HepG2 (cell line): ENCODE measurements around the gene IDH3G. TPM values are rescaled to one million over a fixed set of nuclear protein-coding genes. Genes with fewer than 3 reads are reported as not detected.

Experiments used
- BCL6 ChIP-seq: IDR thresholded peaks from 2 replicates; pipeline ENCODE4 v1.6.1; 2016; ENCODE audit warnings: missing genetic modification reagents, missing compliant biosample characterization
- HHEX ChIP-seq: IDR thresholded peaks from 2 replicates; pipeline ENCODE4 v1.6.1; 2016; ENCODE audit warnings: control low read depth
- KLF15 ChIP-seq: sonication (generic); formaldehyde crosslinking; IDR thresholded peaks from 2 replicates; pipeline ENCODE4 v1.8.1; 2023; ENCODE audit warnings: borderline replicate concordance, mild to moderate bottlenecking, inconsistent platforms, missing genetic modification reagents, mixed read lengths
- NCOA2 ChIP-seq: sonication (generic); formaldehyde crosslinking; IDR thresholded peaks from 2 replicates; pipeline ENCODE4 v1.8.0; 2022; ENCODE audit warnings: inconsistent platforms
- NR3C1 ChIP-seq: sonication (generic); formaldehyde crosslinking; IDR thresholded peaks from 2 replicates; pipeline ENCODE4 v1.4.0; 2020; ENCODE audit warnings: missing genetic modification reagents
- REXO4 ChIP-seq: sonication (generic); formaldehyde crosslinking; IDR thresholded peaks from 2 replicates; pipeline ENCODE4 v1.8.0; 2022; ENCODE audit warnings: missing genetic modification reagents, mild to moderate bottlenecking, borderline replicate concordance
- RFX5 ChIP-seq: IDR thresholded peaks from 2 replicates; pipeline ENCODE4 v1.6.1; 2011; ENCODE audit warnings: low read depth, low read length, improper control_type of control experiment
- TOE1 ChIP-seq: sonication (generic); formaldehyde crosslinking; IDR thresholded peaks from 2 replicates; pipeline ENCODE4 v1.4.0; 2020; ENCODE audit warnings: mild to moderate bottlenecking, missing genetic modification reagents
- USF2 ChIP-seq, 2 experiments: sonication (generic) in 1 of 2; formaldehyde crosslinking in 1 of 2; IDR thresholded peaks; 2 replicates each; pipeline versions ENCODE4 v1.5.1 to v1.6.1; 2011 to 2020; ENCODE audit warnings: borderline replicate concordance in 1 of 2, low read depth in 1 of 2, low read length in 1 of 2, mild to moderate bottlenecking in 1 of 2, missing genetic modification reagents in 1 of 2, moderate library complexity in 1 of 2
- ZNF562 ChIP-seq: sonication (generic); formaldehyde crosslinking; IDR thresholded peaks from 2 replicates; pipeline ENCODE4 v1.8.0; 2022; ENCODE audit warnings: missing genetic modification reagents, borderline replicate concordance
- ZNF589 ChIP-seq: sonication (generic); formaldehyde crosslinking; conservative IDR thresholded peaks from 2 replicates; pipeline ENCODE4 v1.8.0; 2022; ENCODE audit warnings: mild to moderate bottlenecking, moderate library complexity, missing genetic modification reagents
- ZNF605 ChIP-seq: sonication (generic); formaldehyde crosslinking; IDR thresholded peaks from 2 replicates; pipeline ENCODE4 v1.8.0; 2022; ENCODE audit warnings: mild to moderate bottlenecking, missing genetic modification reagents
- ZNF616 ChIP-seq: sonication (generic); formaldehyde crosslinking; IDR thresholded peaks from 2 replicates; pipeline ENCODE4 v1.5.0; 2020; ENCODE audit warnings: low read depth, mild to moderate bottlenecking, missing genetic modification reagents
- ZNF747 ChIP-seq: sonication (generic); formaldehyde crosslinking; IDR thresholded peaks from 2 replicates; pipeline ENCODE4 v1.8.1; 2023; ENCODE audit warnings: missing genetic modification reagents, mild to moderate bottlenecking, borderline replicate concordance
- ZNF75D ChIP-seq: sonication (generic); formaldehyde crosslinking; IDR thresholded peaks from 2 replicates; pipeline ENCODE4 v1.8.1; 2023; ENCODE audit warnings: missing genetic modification reagents, mild to moderate bottlenecking, borderline replicate concordance
- ZSCAN12 ChIP-seq: sonication (generic); formaldehyde crosslinking; IDR thresholded peaks from 2 replicates; pipeline ENCODE4 v1.9.0; 2021; ENCODE audit warnings: mild to moderate bottlenecking, missing genetic modification reagents
- polyA plus RNA-seq, 8 experiments: library from polyadenylated mRNA; depleted of rRNA in 3 of 8; stranded (reverse) in 7 of 8; unstranded in 1 of 8; fragments of >200 nt; fragmentation: Illumina TruSeq in 4 of 8; extraction: Trizol in 4 of 8; gene quantifications; 2 replicates each; pipeline versions ENCODE4 v1.2.1 to v1.2.3, GENCODE V29; 2011 to 2016; ENCODE audit warnings: low read depth in 4 of 8, missing spikeins in 1 of 8, mixed read lengths in 1 of 8; ENCODE audit not compliant: insufficient read depth in 1 of 8
- total RNA-seq, 5 experiments: library from RNA; depleted of rRNA; stranded (reverse); fragments of >200 nt; fragmentation: Illumina TruSeq; extraction: Trizol; gene quantifications; 2 replicates each; pipeline ENCODE4 v1.2.3, GENCODE V29; 2016; ENCODE audit warnings: low read depth in 1 of 5
- TF ChIP-seq, protein P1 (sequence below): sonication (generic); formaldehyde crosslinking; IDR thresholded peaks from 2 replicates; pipeline ENCODE4 v1.4.0; 2020; ENCODE audit warnings: missing genetic modification reagents, mild to moderate bottlenecking, borderline replicate concordance
- TF ChIP-seq, protein P2 (sequence below): sonication (generic); formaldehyde crosslinking; IDR thresholded peaks from 2 replicates; pipeline ENCODE4 v1.5.1; 2020; ENCODE audit warnings: missing genetic modification reagents, mild to moderate bottlenecking, borderline replicate concordance

IDH3G gene
- total and polyA plus RNA-seq, 2 of the 13 experiments (the other 11 are each of a cell fraction or from before 2014, with no cell fraction given), result 18.7 to 35.5 TPM

DNA sequence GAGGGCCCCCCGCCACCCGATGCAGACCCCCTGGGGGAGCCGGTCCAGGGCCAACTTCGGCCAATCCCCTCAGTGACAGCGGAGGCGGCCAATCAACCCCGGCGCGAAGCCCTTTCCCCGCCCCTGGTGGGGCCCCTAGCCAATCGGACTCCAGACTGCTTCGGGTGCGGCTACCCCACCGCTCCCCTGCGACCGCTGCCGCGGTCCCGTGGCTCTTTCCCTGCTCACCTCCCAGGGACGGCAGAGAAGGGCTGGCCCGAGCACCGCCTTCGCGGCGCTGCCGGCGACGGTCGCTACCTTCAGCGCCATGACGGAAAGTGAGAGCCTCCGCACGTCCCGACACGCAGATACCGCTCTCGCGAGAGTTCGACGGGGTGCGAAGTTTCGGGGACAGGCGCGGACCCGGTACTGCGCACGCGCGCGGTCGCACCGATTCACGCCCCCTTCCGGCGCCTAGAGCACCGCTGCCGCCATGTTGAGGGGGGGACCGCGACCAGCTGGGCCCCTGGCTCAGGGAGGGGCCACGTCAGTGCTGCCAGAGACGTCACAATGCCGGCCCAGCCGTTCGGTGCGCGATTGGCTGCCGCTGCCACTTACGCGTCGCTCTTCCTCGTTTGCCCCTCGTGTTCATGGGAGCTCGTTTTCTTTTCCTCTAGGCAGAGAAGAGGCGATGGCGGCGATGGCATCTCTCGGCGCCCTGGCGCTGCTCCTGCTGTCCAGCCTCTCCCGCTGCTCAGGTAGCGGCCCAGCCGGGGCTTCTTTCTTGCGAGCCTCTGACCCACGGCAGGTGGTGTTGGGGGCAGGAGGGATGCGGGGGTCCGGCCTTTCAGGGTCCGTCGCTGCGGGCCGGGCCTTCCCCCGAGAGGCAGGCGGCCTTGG, at the start of gene IDH3G, which contains the start of gene SSR4 (continued):
- TF ChIP-seq ZNF616 (CRISPR knock-in tag) (no peak), RFX5 (peak; percentile 59; the same call in 1 of the 2 replicates), ZNF562 (CRISPR knock-in tag) (no peak), HHEX (CRISPR knock-in tag) (no peak), ZNF747 (no peak; the same call in 1 of the 2 replicates), ZNF589 (CRISPR knock-in tag) (0 out of 2 replicates have a peak, but pooled peaks have one; percentile 34), KLF15 (CRISPR knock-in tag) (no peak), NCOA2 (no peak), USF2 (IDR thresholded peaks at IDR 0.05; ENCODE audit: low read depth, low read length) (no peak), USF2 (CRISPR knock-in tag; IDR thresholded peaks at IDR 0.05; ENCODE audit: borderline replicate concordance) (no peak), TOE1 (CRISPR knock-in tag) (no peak), BCL6 (CRISPR knock-in tag) (peak; percentile 13; the same call in 1 of the 2 replicates), ZSCAN12 (CRISPR knock-in tag) (no peak), REXO4 (CRISPR knock-in tag) (0 out of 2 replicates have a peak, but pooled peaks have one; percentile 38), ZNF605 (CRISPR knock-in tag) (0 out of 2 replicates have a peak, but pooled peaks have one; percentile 44), ZNF75D (CRISPR knock-in tag) (no peak), NR3C1 (CRISPR knock-in tag) (no peak)
- TF ChIP-seq, protein P1, sequence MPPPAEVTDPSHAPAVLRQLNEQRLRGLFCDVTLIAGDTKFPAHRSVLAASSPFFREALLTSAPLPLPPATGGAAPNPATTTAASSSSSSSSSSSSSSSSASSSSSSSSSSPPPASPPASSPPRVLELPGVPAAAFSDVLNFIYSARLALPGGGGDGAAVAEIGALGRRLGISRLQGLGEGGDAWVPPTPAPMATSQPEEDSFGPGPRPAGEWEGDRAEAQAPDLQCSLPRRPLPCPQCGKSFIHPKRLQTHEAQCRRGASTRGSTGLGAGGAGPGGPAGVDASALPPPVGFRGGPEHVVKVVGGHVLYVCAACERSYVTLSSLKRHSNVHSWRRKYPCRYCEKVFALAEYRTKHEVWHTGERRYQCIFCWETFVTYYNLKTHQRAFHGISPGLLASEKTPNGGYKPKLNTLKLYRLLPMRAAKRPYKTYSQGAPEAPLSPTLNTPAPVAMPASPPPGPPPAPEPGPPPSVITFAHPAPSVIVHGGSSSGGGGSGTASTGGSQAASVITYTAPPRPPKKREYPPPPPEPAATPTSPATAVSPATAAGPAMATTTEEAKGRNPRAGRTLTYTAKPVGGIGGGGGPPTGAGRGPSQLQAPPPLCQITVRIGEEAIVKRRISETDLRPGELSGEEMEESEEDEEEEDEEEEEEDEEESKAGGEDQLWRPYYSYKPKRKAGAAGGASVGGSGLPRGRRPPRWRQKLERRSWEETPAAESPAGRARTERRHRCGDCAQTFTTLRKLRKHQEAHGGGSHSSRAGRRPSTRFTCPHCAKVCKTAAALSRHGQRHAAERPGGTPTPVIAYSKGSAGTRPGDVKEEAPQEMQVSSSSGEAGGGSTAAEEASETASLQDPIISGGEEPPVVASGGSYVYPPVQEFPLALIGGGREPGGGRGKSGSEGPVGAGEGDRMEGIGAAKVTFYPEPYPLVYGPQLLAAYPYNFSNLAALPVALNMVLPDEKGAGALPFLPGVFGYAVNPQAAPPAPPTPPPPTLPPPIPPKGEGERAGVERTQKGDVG (CRISPR knock-in tag), result peak; percentile 32; the same call in 1 of the 2 replicates
- TF ChIP-seq, protein P2, sequence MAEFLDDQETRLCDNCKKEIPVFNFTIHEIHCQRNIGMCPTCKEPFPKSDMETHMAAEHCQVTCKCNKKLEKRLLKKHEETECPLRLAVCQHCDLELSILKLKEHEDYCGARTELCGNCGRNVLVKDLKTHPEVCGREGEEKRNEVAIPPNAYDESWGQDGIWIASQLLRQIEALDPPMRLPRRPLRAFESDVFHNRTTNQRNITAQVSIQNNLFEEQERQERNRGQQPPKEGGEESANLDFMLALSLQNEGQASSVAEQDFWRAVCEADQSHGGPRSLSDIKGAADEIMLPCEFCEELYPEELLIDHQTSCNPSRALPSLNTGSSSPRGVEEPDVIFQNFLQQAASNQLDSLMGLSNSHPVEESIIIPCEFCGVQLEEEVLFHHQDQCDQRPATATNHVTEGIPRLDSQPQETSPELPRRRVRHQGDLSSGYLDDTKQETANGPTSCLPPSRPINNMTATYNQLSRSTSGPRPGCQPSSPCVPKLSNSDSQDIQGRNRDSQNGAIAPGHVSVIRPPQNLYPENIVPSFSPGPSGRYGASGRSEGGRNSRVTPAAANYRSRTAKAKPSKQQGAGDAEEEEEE (CRISPR knock-in tag), result no peak
